GM23338 (cell line): Measurements from ENCODE around the gene DYNLT4. TPM values are rescaled to one million over a fixed set of nuclear protein-coding genes. Genes with fewer than 3 reads are reported as not detected.

Source experiments
- ATAC-seq: fragments of 200-7000 bp; cut with Tn5 transposase; 3 replicates; pipeline ENCODE4 v1.9.1; 2020
- DNase-seq: peaks from one replicate; pipeline ENCODE4 v3.0.0-alpha.2; 2015; ENCODE audit warnings: low spot score
- H2AFZ ChIP-seq: fragments of 200-600 bp; sonication (generic); 2 replicates; pipeline ENCODE4 v1.8.0; 2016; ENCODE audit warnings: antibody characterized with exemption, mild to moderate bottlenecking, moderate library complexity
- H3F3A ChIP-seq: fragments of 200-600 bp; sonication (generic); replicated peaks from 2 replicates; pipeline ENCODE4 v1.8.0; 2017; ENCODE audit warnings: antibody characterized with exemption, mixed run types, low read depth
- H3K27ac ChIP-seq: fragments of 200-600 bp; sonication (generic); 2 replicates; pipeline ENCODE4 v1.6.1; 2016; ENCODE audit warnings: low read depth
- H3K27me3 ChIP-seq: fragments of 200-600 bp; sonication (generic); 2 replicates; pipeline ENCODE4 v1.8.0; 2016; ENCODE audit warnings: mild to moderate bottlenecking, mixed run types, moderate library complexity; ENCODE audit not compliant: insufficient read depth
- H3K36me3 ChIP-seq: fragments of 200-600 bp; sonication (generic); 2 replicates; pipeline ENCODE4 v1.8.0; 2016; ENCODE audit warnings: mild to moderate bottlenecking; ENCODE audit not compliant: insufficient read depth
- H3K4me1 ChIP-seq: fragments of 200-600 bp; sonication (generic); 2 replicates; pipeline ENCODE4 v1.8.0; 2016; ENCODE audit warnings: mild to moderate bottlenecking, moderate library complexity; ENCODE audit not compliant: insufficient read depth
- H3K4me2 ChIP-seq: fragments of 200-600 bp; sonication (generic); 2 replicates; pipeline ENCODE4 v1.7.1; 2017; ENCODE audit warnings: mixed run types
- H3K4me3 ChIP-seq: fragments of 200-600 bp; sonication (generic); 2 replicates; pipeline ENCODE4 v1.6.1; 2016; ENCODE audit warnings: mixed run types
- H3K79me2 ChIP-seq: fragments of 200-600 bp; sonication (generic); replicated peaks from 2 replicates; pipeline ENCODE4 v1.8.0; 2017; ENCODE audit warnings: mild to moderate bottlenecking; ENCODE audit not compliant: insufficient read depth
- H3K9me2 ChIP-seq: fragments of 200-600 bp; sonication (generic); 2 replicates; pipeline ENCODE4 v1.8.0; 2017; ENCODE audit not compliant: insufficient read depth
- H4K20me1 ChIP-seq: fragments of 200-600 bp; sonication (generic); replicated peaks from 2 replicates; pipeline ENCODE4 v1.8.0; 2017; ENCODE audit warnings: mild to moderate bottlenecking; ENCODE audit not compliant: insufficient read depth
- H3K27ac Mint-ChIP-seq: 2 replicates; pipeline ENCODE4 v1.8.0; 2020; ENCODE audit warnings: inconsistent platforms, mild to moderate bottlenecking, moderate library complexity, mixed read lengths
- H3K27me3 Mint-ChIP-seq: 3 replicates; pipeline ENCODE4 v1.8.0; 2022; ENCODE audit warnings: low read depth, mild to moderate bottlenecking, moderate library complexity, mixed read lengths, inconsistent platforms; ENCODE audit not compliant: insufficient read depth, poor library complexity
- H3K36me3 Mint-ChIP-seq: 3 replicates; pipeline ENCODE4 v1.8.0; 2021; ENCODE audit warnings: low read depth, mild to moderate bottlenecking, inconsistent platforms, moderate library complexity, mixed read lengths
- H3K4me1 Mint-ChIP-seq: 3 replicates; pipeline ENCODE4 v1.8.0; 2020; ENCODE audit warnings: mild to moderate bottlenecking, inconsistent platforms, mixed read lengths
- H3K4me3 Mint-ChIP-seq: 3 replicates; pipeline ENCODE4 v1.8.0; 2021; ENCODE audit warnings: moderate library complexity, mild to moderate bottlenecking, inconsistent platforms, mixed read lengths
- H3K9me3 Mint-ChIP-seq: 3 replicates; pipeline ENCODE4 v1.8.0; 2020; ENCODE audit warnings: moderate library complexity, mild to moderate bottlenecking, inconsistent platforms, mixed read lengths
- CREB1 ChIP-seq: fragments of 250-450 bp; sonication (Bioruptor Pico); IDR thresholded peaks from 2 replicates; pipeline ENCODE4 v1.5.0; 2020; ENCODE audit warnings: low read depth, mild to moderate bottlenecking, moderate library complexity
- CTCF ChIP-seq, 2 experiments: fragments of 200-600 bp in 1 of 2; sonication (generic) in 1 of 2; conservative IDR thresholded peaks; 2 replicates each; pipeline versions ENCODE4 v1.5.1 to v1.6.1; 2016 to 2017; ENCODE audit warnings: antibody characterized with exemption in 2 of 2, low read depth in 2 of 2, mild to moderate bottlenecking in 2 of 2, moderate library complexity in 1 of 2
- JUNB ChIP-seq: IDR thresholded peaks from one replicate; pipeline ENCODE4 v1.6.1; 2016; ENCODE audit warnings: antibody characterized with exemption; ENCODE audit not compliant: unreplicated experiment
- NANOG ChIP-seq: IDR thresholded peaks from 2 replicates; pipeline ENCODE4 v1.6.1; 2016; ENCODE audit warnings: antibody characterized with exemption, borderline replicate concordance
- POLR2AphosphoS5 ChIP-seq: IDR thresholded peaks from 2 replicates; pipeline ENCODE4 v1.6.1; 2016; ENCODE audit warnings: antibody characterized with exemption, low read depth
- ZNF114 ChIP-seq: fragments of 250-450 bp; sonication (Bioruptor Pico); IDR thresholded peaks from 2 replicates; pipeline ENCODE4 v1.5.0; 2020; ENCODE audit warnings: mild to moderate bottlenecking, moderate library complexity
- ZNF331 ChIP-seq: fragments of 250-450 bp; sonication (Bioruptor Pico); IDR thresholded peaks from 2 replicates; pipeline ENCODE4 v1.5.0; 2020; ENCODE audit warnings: low read depth, mild to moderate bottlenecking, moderate library complexity
- ZNF462 ChIP-seq: fragments of 250-450 bp; sonication (Bioruptor Pico); IDR thresholded peaks from 2 replicates; pipeline ENCODE4 v1.5.0; 2020; ENCODE audit warnings: mild to moderate bottlenecking, moderate library complexity
- polyA plus RNA-seq: library from polyadenylated mRNA; unstranded; fragments of >200 nt; fragmentation: Nextera tagmentation; extraction: Ambion mirVana; gene quantifications from 2 replicates; pipeline ENCODE4 v1.2.1, GENCODE V29; 2016
- total RNA-seq: library from RNA; depleted of rRNA; stranded (reverse); fragments of >200 nt; shearing (Covaris generic); gene quantifications from 2 replicates; pipeline ENCODE4 v1.2.3, GENCODE V29; 2014
- TF ChIP-seq, protein P1 (sequence below): IDR thresholded peaks from one replicate; pipeline ENCODE4 v1.6.1; 2018; ENCODE audit warnings: antibody characterized with exemption; ENCODE audit not compliant: unreplicated experiment
- TF ChIP-seq, protein P2 (sequence below): IDR thresholded peaks from 2 replicates; pipeline ENCODE4 v1.6.1; 2016; ENCODE audit warnings: antibody characterized with exemption

The DYNLT4 gene
- total and polyA plus RNA-seq, 2 experiments from 2014 or later: 0.73 TPM; not detected in 1

DNA sequence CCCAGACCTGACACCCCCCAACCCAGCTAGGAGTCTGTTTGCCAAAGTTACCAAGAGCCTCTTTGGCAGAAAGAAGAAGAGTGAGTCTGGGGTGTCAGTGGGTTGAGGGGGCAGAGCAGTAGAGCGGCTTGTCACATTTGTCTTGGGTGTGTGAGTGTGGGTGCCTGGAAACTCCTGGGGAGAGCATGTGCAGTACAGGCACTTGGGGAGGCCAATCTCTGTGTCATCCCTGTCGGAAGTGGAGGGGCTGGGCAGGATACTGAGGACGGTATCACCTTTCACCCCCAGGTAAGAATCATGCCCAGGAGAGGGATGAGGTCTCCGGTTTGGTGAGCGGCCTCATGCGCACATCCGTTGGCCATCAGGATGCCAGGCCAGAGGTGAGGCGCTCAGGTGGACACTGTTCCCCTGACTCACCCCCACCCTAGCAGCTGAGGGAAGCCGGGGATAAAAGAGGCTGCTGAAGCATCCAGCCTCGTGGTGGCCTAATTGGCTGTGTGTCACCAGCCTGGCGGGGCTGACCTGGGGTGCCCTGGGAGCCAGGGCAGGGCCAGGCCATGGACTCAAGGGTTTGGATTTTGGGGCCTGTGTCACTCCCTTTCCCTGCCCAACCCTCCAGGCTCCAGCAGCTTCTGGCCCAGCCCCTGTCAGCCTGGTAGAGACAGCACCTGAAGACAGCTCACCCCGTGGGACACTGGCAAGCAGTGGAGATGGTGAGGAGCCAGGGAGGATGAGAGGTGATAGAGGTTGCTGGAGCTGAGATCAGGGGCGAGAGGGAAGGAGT, 3.6 kb downstream of the DYNLT4 start:
- Mint-ChIP-seq H3K9me3 (no peaks in the 10 kb centered on the region), H3K4me3 (no peak overlapping the region), H3K27ac (no peak overlapping the region; the same call in 1 of the 2 replicates), H3K4me1 (peaks cover 27% of the 10 kb centered on the region), H3K27me3 (peaks cover 17% of the 10 kb centered on the region), H3K36me3 (peaks cover 41% of the 10 kb centered on the region)
- DNase-seq: no peak
- Histone ChIP-seq H3K9me2 (no peaks in the 10 kb centered on the region), H3F3A (peaks cover 13% of the 10 kb centered on the region; the same call in 1 of the 2 replicates), H3K4me3 (no peak overlapping the region), H3K4me2 (no peak overlapping the region), H4K20me1 (no peaks in the 10 kb centered on the region), H3K27me3 (no peaks in the 10 kb centered on the region), H2AFZ (no peak overlapping the region), H3K36me3 (no peaks in the 10 kb centered on the region; the same call in 1 of the 2 replicates), H3K79me2 (0 out of 2 replicates have a peak, but pooled peaks cover 3% of the 10 kb centered on the region), H3K4me1 (peaks cover 28% of the 10 kb centered on the region), H3K27ac (no peak overlapping the region)
- TF ChIP-seq NANOG (no peak), ZNF331 (no peak), JUNB (no peak), CTCF (conservative IDR thresholded peaks at IDR 0.05; ENCODE audit: low read depth in 2 of 2) (no peak), ZNF114 (CRISPR knock-in tag) (no peak), POLR2AphosphoS5 (no peak), CREB1 (CRISPR knock-in tag) (no peak), ZNF462 (CRISPR knock-in tag) (no peak)
- TF ChIP-seq, protein P1, sequence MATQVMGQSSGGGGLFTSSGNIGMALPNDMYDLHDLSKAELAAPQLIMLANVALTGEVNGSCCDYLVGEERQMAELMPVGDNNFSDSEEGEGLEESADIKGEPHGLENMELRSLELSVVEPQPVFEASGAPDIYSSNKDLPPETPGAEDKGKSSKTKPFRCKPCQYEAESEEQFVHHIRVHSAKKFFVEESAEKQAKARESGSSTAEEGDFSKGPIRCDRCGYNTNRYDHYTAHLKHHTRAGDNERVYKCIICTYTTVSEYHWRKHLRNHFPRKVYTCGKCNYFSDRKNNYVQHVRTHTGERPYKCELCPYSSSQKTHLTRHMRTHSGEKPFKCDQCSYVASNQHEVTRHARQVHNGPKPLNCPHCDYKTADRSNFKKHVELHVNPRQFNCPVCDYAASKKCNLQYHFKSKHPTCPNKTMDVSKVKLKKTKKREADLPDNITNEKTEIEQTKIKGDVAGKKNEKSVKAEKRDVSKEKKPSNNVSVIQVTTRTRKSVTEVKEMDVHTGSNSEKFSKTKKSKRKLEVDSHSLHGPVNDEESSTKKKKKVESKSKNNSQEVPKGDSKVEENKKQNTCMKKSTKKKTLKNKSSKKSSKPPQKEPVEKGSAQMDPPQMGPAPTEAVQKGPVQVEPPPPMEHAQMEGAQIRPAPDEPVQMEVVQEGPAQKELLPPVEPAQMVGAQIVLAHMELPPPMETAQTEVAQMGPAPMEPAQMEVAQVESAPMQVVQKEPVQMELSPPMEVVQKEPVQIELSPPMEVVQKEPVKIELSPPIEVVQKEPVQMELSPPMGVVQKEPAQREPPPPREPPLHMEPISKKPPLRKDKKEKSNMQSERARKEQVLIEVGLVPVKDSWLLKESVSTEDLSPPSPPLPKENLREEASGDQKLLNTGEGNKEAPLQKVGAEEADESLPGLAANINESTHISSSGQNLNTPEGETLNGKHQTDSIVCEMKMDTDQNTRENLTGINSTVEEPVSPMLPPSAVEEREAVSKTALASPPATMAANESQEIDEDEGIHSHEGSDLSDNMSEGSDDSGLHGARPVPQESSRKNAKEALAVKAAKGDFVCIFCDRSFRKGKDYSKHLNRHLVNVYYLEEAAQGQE: no peak
- TF ChIP-seq, protein P2, sequence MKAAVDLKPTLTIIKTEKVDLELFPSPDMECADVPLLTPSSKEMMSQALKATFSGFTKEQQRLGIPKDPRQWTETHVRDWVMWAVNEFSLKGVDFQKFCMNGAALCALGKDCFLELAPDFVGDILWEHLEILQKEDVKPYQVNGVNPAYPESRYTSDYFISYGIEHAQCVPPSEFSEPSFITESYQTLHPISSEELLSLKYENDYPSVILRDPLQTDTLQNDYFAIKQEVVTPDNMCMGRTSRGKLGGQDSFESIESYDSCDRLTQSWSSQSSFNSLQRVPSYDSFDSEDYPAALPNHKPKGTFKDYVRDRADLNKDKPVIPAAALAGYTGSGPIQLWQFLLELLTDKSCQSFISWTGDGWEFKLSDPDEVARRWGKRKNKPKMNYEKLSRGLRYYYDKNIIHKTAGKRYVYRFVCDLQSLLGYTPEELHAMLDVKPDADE: no peak
- no peak for ATAC-seq
